H9 (cell line): Measurements from ENCODE around the gene CHST15. TPM values are rescaled to one million over a fixed set of nuclear protein-coding genes. Genes with fewer than 3 reads are reported as not detected.

ENCODE experiments used
- DNase-seq: peaks from one replicate; pipeline ENCODE4 v3.0.0-alpha.2; 2017
- H2AFZ ChIP-seq: one replicate; pipeline ENCODE4 v1.6.1; 2013; ENCODE audit warnings: mild to moderate bottlenecking, low read length, control low read depth, moderate library complexity
- H2AK5ac ChIP-seq: 2 replicates; pipeline ENCODE4 v1.6.1; 2013; ENCODE audit warnings: low read length, control low read depth, mixed read lengths; ENCODE audit not compliant: insufficient read length
- H2BK120ac ChIP-seq: one replicate; pipeline ENCODE4 v1.6.1; 2013; ENCODE audit warnings: low read depth, mild to moderate bottlenecking, low read length, control low read depth, inconsistent platforms; ENCODE audit not compliant: poor library complexity, severe bottlenecking
- H2BK12ac ChIP-seq: 2 replicates; pipeline ENCODE4 v1.6.1; 2013; ENCODE audit warnings: low read length, control low read depth, mixed read lengths, low read depth; ENCODE audit not compliant: insufficient read length
- H2BK15ac ChIP-seq: 2 replicates; pipeline ENCODE4 v1.6.1; 2013; ENCODE audit warnings: low read depth, low read length, control low read depth
- H2BK20ac ChIP-seq: one replicate; pipeline ENCODE4 v1.6.1; 2013; ENCODE audit warnings: low read depth, mild to moderate bottlenecking, low read length, control low read depth, inconsistent platforms; ENCODE audit not compliant: poor library complexity, severe bottlenecking
- H2BK5ac ChIP-seq: 2 replicates; pipeline ENCODE4 v1.6.1; 2013; ENCODE audit warnings: low read length, control low read depth, mixed read lengths; ENCODE audit not compliant: insufficient read length
- H3K14ac ChIP-seq: 2 replicates; pipeline ENCODE4 v1.6.1; 2013; ENCODE audit warnings: low read length, control low read depth; ENCODE audit not compliant: insufficient read depth
- H3K18ac ChIP-seq: 2 replicates; pipeline ENCODE4 v1.6.1; 2013; ENCODE audit warnings: low read depth, mild to moderate bottlenecking, mixed read lengths, low read length, control low read depth; ENCODE audit not compliant: insufficient read length
- H3K23ac ChIP-seq: 2 replicates; pipeline ENCODE4 v1.6.1; 2013; ENCODE audit warnings: low read length, control low read depth, mixed read lengths, low read depth; ENCODE audit not compliant: insufficient read length
- H3K23me2 ChIP-seq: 2 replicates; pipeline ENCODE4 v1.6.1; 2013; ENCODE audit warnings: low read depth, mild to moderate bottlenecking, mixed read lengths, low read length, control low read depth; ENCODE audit not compliant: insufficient read length, poor library complexity, severe bottlenecking
- H3K27ac ChIP-seq: 2 replicates; pipeline ENCODE4 v1.5.1; 2013; ENCODE audit warnings: low read length, control low read depth, mixed read lengths, low read depth; ENCODE audit not compliant: insufficient read length
- H3K27me3 ChIP-seq: 2 replicates; pipeline ENCODE4 v1.6.1; 2013; ENCODE audit warnings: low read length, control low read depth, inconsistent platforms; ENCODE audit not compliant: insufficient read depth
- H3K4ac ChIP-seq: 2 replicates; pipeline ENCODE4 v1.6.1; 2013; ENCODE audit warnings: low read depth, mild to moderate bottlenecking, control low read depth, inconsistent platforms, low read length, moderate library complexity
- H3K4me1 ChIP-seq: 2 replicates; pipeline ENCODE4 v1.6.1; 2013; ENCODE audit warnings: low read length, control low read depth, inconsistent platforms; ENCODE audit not compliant: insufficient read depth
- H3K4me2 ChIP-seq: 2 replicates; pipeline ENCODE4 v1.6.1; 2013; ENCODE audit warnings: low read length, control low read depth, mixed read lengths; ENCODE audit not compliant: insufficient read length, insufficient read depth
- H3K56ac ChIP-seq: 2 replicates; pipeline ENCODE4 v1.6.1; 2013; ENCODE audit warnings: low read depth, mild to moderate bottlenecking, mixed read lengths, low read length, control low read depth; ENCODE audit not compliant: insufficient read length
- H3K79me1 ChIP-seq: 2 replicates; pipeline ENCODE4 v1.6.1; 2013; ENCODE audit warnings: low read depth, mild to moderate bottlenecking, moderate library complexity, low read length, control low read depth, inconsistent platforms; ENCODE audit not compliant: insufficient read depth, poor library complexity, severe bottlenecking
- H3K79me2 ChIP-seq: 2 replicates; pipeline ENCODE4 v1.6.1; 2013; ENCODE audit warnings: low read length, control low read depth, inconsistent platforms; ENCODE audit not compliant: insufficient read depth
- H3K9ac ChIP-seq: 2 replicates; pipeline ENCODE4 v1.6.1; 2013; ENCODE audit warnings: low read length, control low read depth, mixed read lengths; ENCODE audit not compliant: insufficient read length; ENCODE audit errors: extremely low read depth
- H3K9me3 ChIP-seq: one replicate; pipeline ENCODE4 v1.6.1; 2013; ENCODE audit warnings: low read depth, low read length, inconsistent platforms; ENCODE audit not compliant: control insufficient read depth
- H3T11ph ChIP-seq: one replicate; pipeline ENCODE4 v1.6.1; 2013; ENCODE audit warnings: mild to moderate bottlenecking, low read length, control low read depth, inconsistent platforms
- H4K20me1 ChIP-seq: one replicate; pipeline ENCODE4 v1.6.1; 2013; ENCODE audit not compliant: control insufficient read depth, insufficient read length, insufficient read depth
- H4K5ac ChIP-seq: 2 replicates; pipeline ENCODE4 v1.6.1; 2013; ENCODE audit warnings: low read depth, mild to moderate bottlenecking, mixed read lengths, low read length, control low read depth; ENCODE audit not compliant: insufficient read length
- H4K8ac ChIP-seq: replicated peaks from 2 replicates; pipeline ENCODE4 v1.6.1; 2013; ENCODE audit warnings: low read length, control low read depth, mixed read lengths, low read depth; ENCODE audit not compliant: insufficient read length
- H4K91ac ChIP-seq: 2 replicates; pipeline ENCODE4 v1.6.1; 2013; ENCODE audit warnings: low read depth, mild to moderate bottlenecking, moderate library complexity, mixed read lengths, low read length, control low read depth; ENCODE audit not compliant: insufficient read length
- H3K27ac Mint-ChIP-seq, 3 experiments: 2 replicates in 2 of 3; 3 replicates in 1 of 3; pipeline ENCODE4 v1.8.0; 2020 to 2021; ENCODE audit warnings: mixed read lengths in 3 of 3, mild to moderate bottlenecking in 1 of 3, moderate library complexity in 1 of 3
- H3K27me3 Mint-ChIP-seq: 2 replicates; pipeline ENCODE4 v1.8.0; 2021; ENCODE audit warnings: low read depth, mild to moderate bottlenecking, moderate library complexity, mixed read lengths
- H3K36me3 Mint-ChIP-seq, 3 experiments: 2 replicates in 2 of 3; 3 replicates in 1 of 3; pipeline ENCODE4 v1.8.0; 2020 to 2021; ENCODE audit warnings: low read depth in 3 of 3, mixed read lengths in 3 of 3; ENCODE audit not compliant: insufficient read depth in 1 of 3
- H3K4me1 Mint-ChIP-seq, 2 experiments: 2 replicates each; pipeline ENCODE4 v1.8.0; 2020; ENCODE audit warnings: mixed read lengths in 2 of 2
- H3K4me3 Mint-ChIP-seq, 2 experiments: 2 replicates in 1 of 2; 3 replicates in 1 of 2; pipeline ENCODE4 v1.8.0; 2020 to 2021; ENCODE audit warnings: mild to moderate bottlenecking in 2 of 2, mixed read lengths in 2 of 2, moderate library complexity in 1 of 2
- H3K9me3 Mint-ChIP-seq, 2 experiments: 2 replicates in 1 of 2; 3 replicates in 1 of 2; pipeline ENCODE4 v1.8.0; 2020; ENCODE audit warnings: mild to moderate bottlenecking in 2 of 2, mixed read lengths in 2 of 2, moderate library complexity in 1 of 2
- CTCF ChIP-seq: fragments of 200-600 bp; sonication (generic); conservative IDR thresholded peaks from 3 replicates; pipeline ENCODE4 v1.8.0; 2021; ENCODE audit warnings: antibody characterized with exemption, mild to moderate bottlenecking
- WGBS: extraction: QIAGEN DNeasy Blood & Tissue Kit; methylation state at CpG from one replicate; pipeline ENCODE4 v1.1.7; 2013; ENCODE audit warnings: missing lambda C conversion rate, low lambda C conversion rate, mixed read lengths; ENCODE audit not compliant: insufficient read length; ENCODE audit errors: extremely low coverage; 5-methylcytosine and 5-hydroxymethylcytosine counted together
- total RNA-seq: library from RNA; stranded (reverse); gene quantifications from 2 replicates; pipeline ENCODE4 v1.2.1, GENCODE V29; 2021

CHST15 gene
- total RNA-seq, 1 experiment from 2014 or later = 8.7 TPM

- Histone ChIP-seq H4K20me1 (no peaks in the 10 kb centered on the region), H2BK12ac (no peak overlapping the region), H2BK20ac (no peak overlapping the region), H3K14ac (no peak overlapping the region; the same call in 1 of the 2 replicates), H3T11ph (no peak overlapping the region), H2BK5ac (no peak overlapping the region), H2AK5ac (no peak overlapping the region), H4K5ac (no peak overlapping the region), H3K23ac (no peak overlapping the region), H3K4me1 (no peaks in the 10 kb centered on the region), H3K4ac (no peak overlapping the region), H4K8ac (no peak overlapping the region), H3K18ac (no peak overlapping the region), H3K23me2 (no peaks in the 10 kb centered on the region), H3K9me3 (no peaks in the 10 kb centered on the region), H2AFZ (no peak overlapping the region), H3K9ac (no peak overlapping the region), H3K4me2 (no peak overlapping the region), H3K27me3 (no peaks in the 10 kb centered on the region), H2BK120ac (no peak overlapping the region), H3K79me2 (no peaks in the 10 kb centered on the region), H2BK15ac (no peak overlapping the region), H3K27ac (no peak overlapping the region), H3K79me1 (no peaks in the 10 kb centered on the region), H4K91ac (no peak overlapping the region), H3K56ac (no peak overlapping the region)
- H3K4me1 Mint-ChIP-seq = peaks cover 12 to 16% of the 10 kb centered on the region in 2 experiments
- TF ChIP-seq CTCF = no peak
- H3K27me3 Mint-ChIP-seq = no peaks in the 10 kb centered on the region; the same call in 1 of the 2 replicates
- H3K9me3 Mint-ChIP-seq = no peaks in the 10 kb centered on the region
- WGBS = no CpG with 5 or more reads among the region's 11 CpGs
- peaks cover under 1 to 6% (median 4%) of the 10 kb centered on the region in 3 experiments; a peak in 5 of 7 replicates for H3K36me3 Mint-ChIP-seq
- H3K4me3 Mint-ChIP-seq = no peak overlapping the region
- no peak overlapping the region; a peak in 1 of 7 replicates for H3K27ac Mint-ChIP-seq
- no peak for DNase-seq
These were observed 89.3 kb downstream of the CHST15 start for GRCh38 chr10:124003871-124004662.
